ENCODE data around the gene TBC1D14. TPM values are rescaled to one million over a fixed set of nuclear protein-coding genes. Genes with fewer than 3 reads are reported as not detected.
A peak's percentile ranks its signal among the peaks of the same experiment; 100 is the strongest.

TBC1D14 gene
- total RNA-seq, 2 experiments from 2014 or later, result 36.7 to 44.0 TPM

DNA sequence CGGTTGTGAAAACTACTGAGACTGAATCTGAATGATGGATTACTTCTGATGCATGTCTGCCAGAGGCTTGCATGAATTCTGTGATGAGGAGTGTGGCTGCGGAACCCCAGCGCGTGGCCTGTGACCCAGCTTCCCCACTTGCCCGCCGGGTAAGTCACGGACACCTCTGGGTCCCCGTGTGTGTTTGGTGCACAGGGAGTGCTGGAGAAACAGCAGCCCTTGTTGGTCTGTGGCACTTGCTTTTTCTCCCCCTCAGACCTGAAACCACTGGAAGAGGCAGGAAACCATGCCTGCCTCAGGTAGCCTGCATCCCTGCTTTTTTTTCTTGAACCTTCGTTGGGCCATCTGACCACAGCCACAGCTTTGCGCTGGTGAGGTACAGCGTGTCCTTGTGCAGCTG, 81.6 kb downstream of the TBC1D14 start:
- H3K36me3 Mint-ChIP-seq (ENCODE audit: low read depth), result peaks cover 22% of the 10 kb centered on the region
- H3K27me3 Mint-ChIP-seq, result no peaks in the 10 kb centered on the region
- intact Hi-C loops (cut with DNase I, micrococcal nuclease), result no loop called here
- ATAC-seq (no peak), DNase-seq (no peak)
- no peak overlapping the region for H3K4me3 Mint-ChIP-seq
- peak overlapping the region; percentile 51 for H3K27ac Mint-ChIP-seq
- ChIA-PET CTCF (interaction anchor here (1.0 to 1.4 kb wide), 2 partner anchors 17 to 79 kb away, joined by 3 to 4 read pairs; no protein-coding TSS in a partner anchor), POLR2A (interaction anchor here (0.7 kb wide), 1 partner anchor 104 kb away, joined by 3 read pairs; no protein-coding TSS in a partner anchor)
- no peaks in the 10 kb centered on the region for H3K9me3 Mint-ChIP-seq (ENCODE audit: low read depth)
- peaks cover 38% of the 10 kb centered on the region for H3K4me1 Mint-ChIP-seq

- H3K36me3 Mint-ChIP-seq (ENCODE audit: low read depth), result peaks cover 23% of the 10 kb centered on the region
Measured at GRCh38 chr4:6991771-6992557, 82.3 kb downstream of the TBC1D14 start.

GRCh38 chr4:6992728-6993677, 83.4 kb downstream of the TBC1D14 start:
- Mint-ChIP-seq H3K9me3 (ENCODE audit: low read depth) (no peaks in the 10 kb centered on the region), H3K27ac (no peak overlapping the region), H3K27me3 (no peaks in the 10 kb centered on the region), H3K36me3 (ENCODE audit: low read depth) (peaks cover 25% of the 10 kb centered on the region), H3K4me3 (no peak overlapping the region), H3K4me1 (peaks cover 30% of the 10 kb centered on the region)
- no peak for DNase-seq
- ATAC-seq, result no peak
- ChIA-PET CTCF (interaction anchor here (0.7 to 1.4 kb wide), 2 partner anchors 10 to 77 kb away, joined by 3 to 4 read pairs; no protein-coding TSS in a partner anchor), POLR2A (no interaction called here)
- intact Hi-C loops (cut with DNase I, micrococcal nuclease), result no loop called here

More at GRCh38 chr4:6991771-6992557, 82.3 kb downstream of the TBC1D14 start:
- H3K4me3 Mint-ChIP-seq, result no peak overlapping the region
- H3K27me3 Mint-ChIP-seq, result no peaks in the 10 kb centered on the region
- H3K27ac Mint-ChIP-seq, result peak overlapping the region; percentile 15
- no peaks in the 10 kb centered on the region for H3K9me3 Mint-ChIP-seq (ENCODE audit: low read depth)
- DNase-seq, result peak; percentile 36
- CTCF ChIA-PET, result interaction anchor here (1.0 to 1.4 kb wide), 2 partner anchors 17 to 78 kb away, joined by 3 to 4 read pairs; no protein-coding TSS in a partner anchor
- intact Hi-C loops (cut with DNase I, micrococcal nuclease), result no loop called here
- H3K4me1 Mint-ChIP-seq, result peaks cover 36% of the 10 kb centered on the region
- no peak for ATAC-seq
- POLR2A ChIA-PET, result interaction anchor here (0.7 kb wide), 1 partner anchor 103 kb away, joined by 3 read pairs; no protein-coding TSS in a partner anchor

DNA sequence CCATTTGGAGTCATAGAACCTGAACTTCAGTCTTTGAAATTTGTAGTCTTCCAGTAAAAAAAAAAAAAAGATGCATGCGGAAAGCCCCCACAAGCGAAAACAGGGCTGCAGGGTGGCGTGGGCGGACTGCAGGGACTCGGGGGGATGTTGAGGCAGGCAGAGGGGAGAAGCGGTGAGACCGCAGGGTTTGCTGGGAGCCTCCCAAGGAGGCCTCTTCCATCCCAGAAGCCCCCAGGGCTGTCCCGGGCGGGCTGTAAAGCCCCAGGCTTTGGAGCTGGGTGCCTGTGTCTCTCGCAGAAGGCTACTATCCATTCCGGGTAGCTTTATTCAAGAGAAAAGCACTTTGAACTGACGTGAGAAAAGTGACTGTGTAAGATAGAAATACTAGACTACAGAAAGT, 86.9 kb downstream of the TBC1D14 start:
- Mint-ChIP-seq H3K4me3 (no peak overlapping the region), H3K27me3 (no peaks in the 10 kb centered on the region), H3K4me1 (peaks cover 11% of the 10 kb centered on the region), H3K27ac (no peak overlapping the region), H3K36me3 (ENCODE audit: low read depth) (peaks cover 44% of the 10 kb centered on the region), H3K9me3 (ENCODE audit: low read depth) (no peaks in the 10 kb centered on the region)
- POLR2A ChIA-PET, result no interaction called here
- ATAC-seq (no peak), DNase-seq (no peak)
- CTCF ChIA-PET, result no interaction called here
- intact Hi-C loops (cut with DNase I, micrococcal nuclease), result no loop called here

DNA sequence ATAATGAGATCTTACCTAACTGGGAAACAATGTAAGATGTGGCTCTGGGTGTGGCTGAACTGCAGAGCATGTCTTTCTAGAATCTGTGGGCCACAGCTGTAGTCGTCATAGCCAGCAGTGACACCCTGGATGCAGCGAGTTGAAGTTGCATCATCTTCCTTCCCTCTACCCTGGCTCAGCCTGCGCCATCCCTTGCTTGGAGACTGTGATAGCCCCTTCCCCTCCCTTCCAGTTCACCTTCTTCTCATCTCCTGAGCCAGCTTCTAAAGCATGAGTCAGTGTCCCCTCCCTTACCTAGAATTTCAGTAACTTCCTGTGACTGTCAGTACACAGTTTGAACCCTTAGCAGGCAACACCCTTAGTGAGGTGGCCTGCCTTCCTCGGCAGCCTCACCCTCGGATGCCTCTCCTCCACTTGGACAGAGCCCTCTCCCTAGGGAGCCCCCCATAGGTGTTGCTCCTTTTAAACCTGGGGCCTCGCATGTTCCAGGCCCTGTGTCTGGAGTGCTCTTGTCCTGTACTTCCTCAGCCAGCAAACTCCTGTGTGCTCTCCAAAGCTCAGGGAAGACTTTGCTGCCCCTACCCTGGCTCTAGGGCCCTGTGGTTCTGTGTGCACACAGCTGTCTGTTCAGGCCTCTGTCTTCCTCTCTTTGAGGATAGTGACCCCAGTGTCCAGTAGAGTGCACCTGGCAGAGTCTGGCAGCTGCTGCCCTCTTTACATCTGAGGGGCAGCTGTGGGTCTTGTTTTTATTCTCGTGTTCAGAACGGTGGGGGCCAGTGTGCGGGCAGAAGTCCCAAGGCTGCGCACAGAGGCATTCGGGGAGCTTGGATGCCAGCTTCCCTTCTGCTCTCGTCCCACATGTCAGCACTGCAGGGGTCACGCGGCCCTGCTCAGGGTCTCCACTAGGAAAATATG, 89.8 kb downstream of the TBC1D14 start:
- Mint-ChIP-seq H3K27me3 (no peaks in the 10 kb centered on the region), H3K27ac (peak overlapping the region; percentile 68), H3K36me3 (ENCODE audit: low read depth) (peaks cover 46% of the 10 kb centered on the region), H3K9me3 (ENCODE audit: low read depth) (no peaks in the 10 kb centered on the region), H3K4me1 (peaks cover 10% of the 10 kb centered on the region), H3K4me3 (no peak overlapping the region)
- intact Hi-C loops (cut with DNase I, micrococcal nuclease), result no loop called here
- peak; percentile 92 for ATAC-seq
- ChIA-PET POLR2A (no interaction called here), CTCF (interaction anchor here (0.5 to 1.2 kb wide), 4 partner anchors 11 to 1207 kb away, joined by 3 to 4 read pairs (median 4); no protein-coding TSS in a partner anchor)
- DNase-seq, result peak; percentile 49

DNA sequence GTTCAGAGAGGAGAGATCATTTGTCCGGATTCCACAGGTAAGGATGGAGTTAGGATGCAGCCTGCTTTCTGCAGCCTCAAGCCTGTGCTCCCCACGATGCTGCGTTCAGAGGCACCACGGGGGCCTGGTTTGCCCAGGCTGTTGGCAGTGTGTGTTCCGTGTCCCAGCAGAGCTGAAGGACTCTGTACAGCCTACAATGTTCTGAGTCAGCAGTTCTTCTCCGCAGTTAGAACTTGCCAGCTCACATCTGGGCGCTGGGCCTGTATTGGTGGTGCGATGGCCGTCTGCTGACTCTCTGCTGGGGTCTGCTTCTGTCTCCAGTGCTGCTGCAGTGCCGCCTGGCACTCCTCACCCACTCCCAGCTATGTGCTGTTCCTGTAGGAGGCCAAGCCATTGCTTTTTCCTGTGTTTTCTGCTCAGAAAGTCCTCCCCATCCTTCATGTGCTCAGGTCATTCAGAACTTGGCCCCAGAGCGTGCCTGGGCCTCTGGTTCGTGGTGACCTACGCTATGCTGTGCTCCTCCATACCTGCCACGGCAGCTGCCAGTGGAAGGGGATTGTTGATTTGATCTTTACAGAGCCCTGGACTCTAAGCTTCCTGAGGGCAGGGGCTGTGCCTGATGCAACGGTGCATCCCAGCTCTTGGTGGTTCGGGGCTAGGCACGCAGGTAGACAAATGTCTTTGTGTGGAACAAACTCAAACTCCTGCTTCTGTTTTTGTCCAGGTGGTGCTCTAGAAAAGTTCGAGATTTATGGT, 91.0 kb downstream of the TBC1D14 start:
- H3K36me3 Mint-ChIP-seq (ENCODE audit: low read depth), result peaks cover 41% of the 10 kb centered on the region
- peak overlapping the region; percentile 23 for H3K27ac Mint-ChIP-seq
- no peak for DNase-seq
- intact Hi-C loops (cut with DNase I, micrococcal nuclease), result no loop called here
- CTCF ChIA-PET, result interaction anchor here (0.5 to 0.7 kb wide), 3 partner anchors 30 to 296 kb away, joined by 3 read pairs; no protein-coding TSS in a partner anchor
- no peak overlapping the region for H3K4me3 Mint-ChIP-seq
- H3K9me3 Mint-ChIP-seq (ENCODE audit: low read depth), result no peaks in the 10 kb centered on the region
- POLR2A ChIA-PET, result no interaction called here
- H3K4me1 Mint-ChIP-seq, result peaks cover 10% of the 10 kb centered on the region
- ATAC-seq, result no peak
- no peaks in the 10 kb centered on the region for H3K27me3 Mint-ChIP-seq

DNA sequence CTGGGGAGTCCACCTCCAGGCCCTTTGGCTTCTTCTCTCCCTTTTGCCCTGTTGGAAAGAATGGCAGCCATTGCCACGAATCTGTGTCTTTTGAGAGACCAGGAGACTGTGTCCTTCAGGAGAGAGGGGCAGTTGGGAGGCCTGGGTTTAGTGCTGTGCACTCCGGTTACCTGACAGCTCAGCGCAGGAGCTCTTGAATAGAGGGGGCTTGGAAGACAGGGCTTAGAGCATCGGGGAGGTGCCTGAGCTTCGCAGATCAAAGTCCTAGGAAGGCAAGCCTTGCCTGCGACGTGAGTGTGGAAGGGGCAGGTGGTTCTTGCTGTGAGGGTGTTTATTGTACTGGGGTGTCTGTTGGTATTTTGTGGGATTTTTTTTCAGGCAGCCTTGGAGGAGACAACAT, 91.6 kb downstream of the TBC1D14 start:
- ATAC-seq (no peak), DNase-seq (no peak)
- H3K4me3 Mint-ChIP-seq, result no peak overlapping the region
- ChIA-PET POLR2A (no interaction called here), CTCF (interaction anchor here (0.6 to 0.7 kb wide), 2 partner anchors 29 to 297 kb away, joined by 3 read pairs; no protein-coding TSS in a partner anchor)
- peaks cover 41% of the 10 kb centered on the region for H3K36me3 Mint-ChIP-seq (ENCODE audit: low read depth)
- H3K27ac Mint-ChIP-seq, result peak overlapping the region; percentile 19
- no peaks in the 10 kb centered on the region for H3K27me3 Mint-ChIP-seq
- no peaks in the 10 kb centered on the region for H3K9me3 Mint-ChIP-seq (ENCODE audit: low read depth)
- peaks cover 10% of the 10 kb centered on the region for H3K4me1 Mint-ChIP-seq
- intact Hi-C loops (cut with DNase I, micrococcal nuclease), result no loop called here

DNA sequence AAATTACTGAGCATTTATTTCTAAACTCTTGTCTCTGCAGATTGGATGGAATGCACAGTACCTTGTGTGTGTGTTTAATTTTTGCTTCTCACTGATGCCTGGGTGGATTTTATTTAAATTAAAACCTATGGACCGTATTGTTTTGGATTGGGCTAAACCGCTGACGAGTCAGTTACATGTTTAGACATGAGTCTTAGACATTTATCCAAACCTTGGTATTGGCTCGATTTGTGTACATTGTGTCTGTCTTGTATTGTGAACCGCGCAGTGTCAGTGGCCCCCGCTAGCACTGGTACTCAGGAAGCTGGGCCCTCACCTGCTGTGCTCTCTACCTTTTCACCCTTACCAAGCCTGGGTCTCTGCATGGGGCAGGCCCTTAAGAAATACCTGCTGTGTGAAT, 92.7 kb downstream of the TBC1D14 start:
- Mint-ChIP-seq H3K27me3 (no peaks in the 10 kb centered on the region), H3K9me3 (ENCODE audit: low read depth) (no peaks in the 10 kb centered on the region), H3K4me3 (no peak overlapping the region), H3K27ac (no peak overlapping the region), H3K36me3 (ENCODE audit: low read depth) (peaks cover 40% of the 10 kb centered on the region), H3K4me1 (peaks cover 10% of the 10 kb centered on the region)
- DNase-seq (no peak), ATAC-seq (no peak)
- ChIA-PET POLR2A (no interaction called here), CTCF (no interaction called here)
- intact Hi-C loops (cut with DNase I, micrococcal nuclease), result no loop called here

GRCh38 chr4:7003176-7003878, 93.7 kb downstream of the TBC1D14 start:
- no peak overlapping the region for H3K27ac Mint-ChIP-seq
- intact Hi-C loops (cut with DNase I, micrococcal nuclease), result no loop called here
- no peaks in the 10 kb centered on the region for H3K27me3 Mint-ChIP-seq
- DNase-seq (no peak), ATAC-seq (no peak)
- peaks cover 40% of the 10 kb centered on the region for H3K36me3 Mint-ChIP-seq (ENCODE audit: low read depth)
- CTCF ChIA-PET, result no interaction called here
- no peaks in the 10 kb centered on the region for H3K9me3 Mint-ChIP-seq (ENCODE audit: low read depth)
- no peak overlapping the region for H3K4me3 Mint-ChIP-seq
- POLR2A ChIA-PET, result no interaction called here
- H3K4me1 Mint-ChIP-seq, result peaks cover 10% of the 10 kb centered on the region

GRCh38 chr4:7003879-7004240, 94.2 kb downstream of the TBC1D14 start:
- Mint-ChIP-seq H3K9me3 (ENCODE audit: low read depth) (no peaks in the 10 kb centered on the region), H3K27ac (no peak overlapping the region), H3K36me3 (ENCODE audit: low read depth) (peaks cover 40% of the 10 kb centered on the region), H3K4me1 (peaks cover 8% of the 10 kb centered on the region), H3K27me3 (no peaks in the 10 kb centered on the region), H3K4me3 (no peak overlapping the region)
- intact Hi-C loops (cut with DNase I, micrococcal nuclease), result no loop called here
- no peak for DNase-seq
- POLR2A ChIA-PET, result no interaction called here
- CTCF ChIA-PET, result no interaction called here
- no peak for ATAC-seq
